Neuronal stem cell (in vitro differentiated cells): ENCODE data around the gene LMO4.

Experiments
- DNase-seq: peaks from one replicate; pipeline ENCODE4 v3.0.0-alpha.2; 2013; ENCODE audit warnings: low spot score
- H2AFZ ChIP-seq: one replicate; pipeline ENCODE4 v1.6.1; 2013; ENCODE audit warnings: mild to moderate bottlenecking, low read length, inconsistent platforms
- H2AK5ac ChIP-seq: 2 replicates; pipeline ENCODE4 v1.6.1; 2013; ENCODE audit warnings: low read depth, mild to moderate bottlenecking, inconsistent platforms, low read length, moderate library complexity, mixed read lengths
- H2BK120ac ChIP-seq: 2 replicates; pipeline ENCODE4 v1.6.1; 2013; ENCODE audit warnings: low read depth, mild to moderate bottlenecking, inconsistent platforms, low read length, moderate library complexity, mixed read lengths
- H2BK12ac ChIP-seq: one replicate; pipeline ENCODE4 v1.6.1; 2013; ENCODE audit warnings: low read length, inconsistent platforms
- H2BK15ac ChIP-seq: 2 replicates; pipeline ENCODE4 v1.6.1; 2013; ENCODE audit warnings: mild to moderate bottlenecking, low read length, inconsistent platforms, mixed read lengths
- H2BK5ac ChIP-seq: one replicate; pipeline ENCODE4 v1.6.1; 2013; ENCODE audit warnings: inconsistent platforms, mild to moderate bottlenecking, low read length, moderate library complexity
- H3K14ac ChIP-seq: one replicate; pipeline ENCODE4 v1.6.1; 2013; ENCODE audit warnings: low read length, inconsistent platforms
- H3K18ac ChIP-seq: 2 replicates; pipeline ENCODE4 v1.6.1; 2013; ENCODE audit warnings: low read length, inconsistent platforms
- H3K23ac ChIP-seq: 2 replicates; pipeline ENCODE4 v1.6.1; 2013; ENCODE audit warnings: low read depth, mild to moderate bottlenecking, mixed read lengths, low read length, inconsistent platforms; ENCODE audit not compliant: poor library complexity
- H3K27ac ChIP-seq: replicated peaks from 3 replicates; pipeline ENCODE4 v1.5.1; 2013; ENCODE audit warnings: low read length, inconsistent platforms
- H3K27me3 ChIP-seq, 3 experiments: 2 replicates each; pipeline ENCODE4 v1.6.1; 2013; ENCODE audit warnings: low read length in 3 of 3, mild to moderate bottlenecking in 2 of 3, inconsistent platforms in 1 of 3, low read depth in 1 of 3, mixed read lengths in 1 of 3, moderate library complexity in 1 of 3; ENCODE audit not compliant: control insufficient read depth in 3 of 3, insufficient read depth in 3 of 3
- H3K36me3 ChIP-seq, 2 donors: replicated peaks in 1 of 2; 2 replicates each; pipeline ENCODE4 v1.6.1; 2013; ENCODE audit warnings: low read length in 2 of 2; ENCODE audit not compliant: control insufficient read depth in 2 of 2, insufficient read depth in 2 of 2
- H3K4ac ChIP-seq: 2 replicates; pipeline ENCODE4 v1.6.1; 2013; ENCODE audit warnings: inconsistent platforms, mild to moderate bottlenecking, low read length, moderate library complexity
- H3K4me1 ChIP-seq, 2 donors: 1 replicate in 1 of 2; 2 replicates in 1 of 2; pipeline ENCODE4 v1.6.1; 2013; ENCODE audit warnings: low read length in 2 of 2, low read depth in 1 of 2; ENCODE audit not compliant: control insufficient read depth in 2 of 2, insufficient read depth in 1 of 2
- H3K4me2 ChIP-seq: one replicate; pipeline ENCODE4 v1.6.1; 2013; ENCODE audit warnings: mild to moderate bottlenecking, low read length, inconsistent platforms; ENCODE audit not compliant: insufficient read depth, poor library complexity, severe bottlenecking
- H3K4me3 ChIP-seq, 2 donors: 2 replicates each; pipeline ENCODE4 v1.5.1; 2013; ENCODE audit warnings: low read length in 2 of 2, mild to moderate bottlenecking in 2 of 2, inconsistent platforms in 1 of 2, moderate library complexity in 1 of 2
- H3K79me1 ChIP-seq: one replicate; pipeline ENCODE4 v1.6.1; 2013; ENCODE audit warnings: low read depth, mild to moderate bottlenecking, inconsistent platforms, low read length, moderate library complexity
- H3K9ac ChIP-seq: one replicate; pipeline ENCODE4 v1.6.1; 2013; ENCODE audit warnings: mild to moderate bottlenecking, low read depth, low read length, inconsistent platforms; ENCODE audit not compliant: poor library complexity
- H3K9me3 ChIP-seq, 2 donors: replicated peaks in 1 of 2; 2 replicates each; pipeline versions ENCODE3 to v1.6.1; 2013; ENCODE audit warnings: low read length in 2 of 2, mild to moderate bottlenecking in 2 of 2, inconsistent platforms in 1 of 2, low read depth in 1 of 2, mixed read lengths in 1 of 2, moderate library complexity in 1 of 2; ENCODE audit not compliant: control insufficient read depth in 2 of 2, insufficient read depth in 1 of 2
- H4K8ac ChIP-seq: one replicate; pipeline ENCODE4 v1.6.1; 2013; ENCODE audit warnings: low read depth, mild to moderate bottlenecking, inconsistent platforms, low read length, moderate library complexity
- H4K91ac ChIP-seq: one replicate; pipeline ENCODE4 v1.6.1; 2013; ENCODE audit warnings: low read length, low read depth, mild to moderate bottlenecking, inconsistent platforms; ENCODE audit not compliant: poor library complexity
- WGBS, 2 donors: extraction: QIAGEN DNeasy Blood & Tissue Kit; methylation state at CpG; one replicate each; pipeline ENCODE4 v1.1.7; 2013; ENCODE audit warnings: missing lambda C conversion rate in 2 of 2, mixed read lengths in 1 of 2; ENCODE audit not compliant: insufficient read length in 2 of 2, insufficient replicate concordance in 1 of 2; ENCODE audit errors: extremely low coverage in 2 of 2; 5-methylcytosine and 5-hydroxymethylcytosine counted together

The LMO4 gene

DNA sequence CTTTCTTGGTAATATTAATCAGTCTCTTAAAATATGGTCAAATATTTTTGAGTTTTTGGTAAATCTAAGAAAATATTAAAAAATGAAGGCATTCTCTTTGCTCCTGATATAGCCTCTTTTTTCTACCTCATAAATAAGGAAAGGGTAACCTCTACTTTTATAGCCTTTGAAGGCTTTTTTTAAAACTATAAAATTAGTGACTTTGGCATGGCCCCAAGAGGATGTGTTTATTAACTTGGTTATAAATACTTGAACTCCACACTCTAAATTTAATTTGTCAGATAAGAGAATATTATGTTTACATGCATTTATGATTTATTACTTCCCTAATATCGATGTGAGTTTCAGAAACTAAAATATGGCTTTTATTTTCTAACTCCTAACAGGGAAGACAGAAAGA lies 60.3 kb downstream of the LMO4 start:
- Histone ChIP-seq H3K36me3 (no peaks in the 10 kb centered on the region), H3K27me3 (no peaks in the 10 kb centered on the region), H3K4ac (no peak overlapping the region), H3K79me1 (no peaks in the 10 kb centered on the region), H3K18ac (no peak overlapping the region), H4K91ac (no peak overlapping the region), H2AK5ac (no peak overlapping the region), H3K4me3 (no peak overlapping the region), H2BK15ac (no peak overlapping the region), H3K14ac (no peak overlapping the region), H3K9ac (no peak overlapping the region), H3K4me2 (no peak overlapping the region), H4K8ac (no peak overlapping the region), H2BK120ac (no peak overlapping the region), H3K23ac (no peak overlapping the region), H3K4me1 (no peaks in the 10 kb centered on the region), H3K27ac (no peak overlapping the region), H2BK12ac (no peak overlapping the region), H2AFZ (no peak overlapping the region), H2BK5ac (no peak overlapping the region), H3K9me3 (no peaks in the 10 kb centered on the region)
- no CpG with 5 or more reads among the region's 1 CpG for WGBS, 2 donors
- no peak for DNase-seq

DNA sequence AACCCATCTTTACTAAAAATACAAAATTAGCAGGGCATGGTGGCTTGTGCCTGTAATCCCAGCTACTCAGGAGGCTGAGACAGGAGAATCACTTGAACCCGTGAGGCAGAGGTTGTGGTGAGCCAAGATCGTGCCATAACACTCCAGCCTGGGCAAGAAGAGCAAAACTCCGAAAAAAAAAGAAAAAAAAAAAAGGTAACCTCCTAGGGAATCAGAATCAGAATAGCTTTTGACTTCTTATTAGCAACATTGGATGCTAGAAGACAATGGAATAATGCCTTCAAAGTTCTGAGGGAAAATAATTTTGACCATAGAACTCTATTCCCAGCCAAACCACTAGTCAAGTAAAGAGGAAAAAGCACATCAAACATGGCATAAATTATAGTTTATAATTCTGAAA lies 60.9 kb downstream of the LMO4 start:
- H4K91ac ChIP-seq, result no peak overlapping the region

DNA sequence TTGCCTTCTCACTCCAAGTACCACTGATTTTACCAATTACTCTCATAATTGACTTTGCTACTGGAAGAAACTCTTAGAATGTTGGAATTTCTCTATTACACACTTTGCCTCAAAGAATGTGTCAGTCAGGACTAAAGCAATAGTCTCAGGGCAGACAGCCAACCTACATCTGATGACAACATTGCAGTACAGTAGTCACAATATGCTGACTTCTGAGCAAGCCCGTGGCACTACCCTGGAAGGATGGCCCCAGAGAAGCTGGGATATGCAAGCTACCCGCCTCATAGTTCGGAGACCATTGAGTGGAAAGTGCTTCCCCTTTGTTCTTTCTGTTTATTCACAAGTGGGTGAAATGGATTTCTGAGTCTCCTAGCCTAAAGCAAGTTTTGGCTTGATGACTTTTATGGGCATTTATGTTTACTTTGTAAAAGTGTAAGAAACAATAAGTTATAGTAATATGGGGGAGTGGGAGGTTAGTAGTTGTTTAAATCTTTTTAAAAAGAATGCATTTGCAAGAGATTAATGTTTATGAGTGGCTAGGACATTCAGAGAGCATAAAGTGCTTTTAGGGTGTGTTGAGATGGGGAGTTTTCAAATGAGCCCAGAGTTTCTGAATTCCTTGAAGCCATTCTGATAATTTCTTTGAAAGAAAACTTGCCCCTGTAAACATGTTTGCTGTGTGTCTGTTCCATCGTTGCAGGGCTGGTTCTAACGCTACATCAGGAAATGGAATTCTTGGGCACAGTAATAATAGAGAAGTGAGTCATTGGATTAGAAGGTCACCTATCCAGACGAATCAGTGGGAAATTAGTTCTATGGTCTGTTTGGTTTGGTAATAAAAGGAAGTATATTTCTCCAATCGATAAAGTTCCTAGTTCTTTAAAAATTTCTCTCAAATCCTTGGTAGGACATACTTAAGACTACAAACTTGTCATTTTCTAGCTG lies 63.8 kb downstream of the LMO4 start:
- no peak overlapping the region for H2BK5ac ChIP-seq
- no CpG with 5 or more reads among the region's 7 CpGs for WGBS, 2 donors
- no peak for DNase-seq

More for the DNA sequence above, 60.9 kb downstream of the LMO4 start:
- Histone ChIP-seq H4K8ac (no peak overlapping the region), H2BK12ac (no peak overlapping the region), H3K4me3 (no peak overlapping the region), H3K18ac (no peak overlapping the region), H3K23ac (no peak overlapping the region), H3K27me3 (no peaks in the 10 kb centered on the region), H2BK5ac (no peak overlapping the region), H3K9ac (no peak overlapping the region), H2BK120ac (no peak overlapping the region), H2BK15ac (no peak overlapping the region), H3K4ac (no peak overlapping the region), H2AFZ (no peak overlapping the region), H3K79me1 (no peaks in the 10 kb centered on the region), H3K27ac (no peak overlapping the region), H3K4me1 (peaks cover 0 to 2% of the 10 kb centered on the region in 2 donors), H3K36me3 (no peaks in the 10 kb centered on the region), H2AK5ac (no peak overlapping the region), H3K4me2 (no peak overlapping the region), H3K14ac (no peak overlapping the region), H3K9me3 (no peaks in the 10 kb centered on the region)
- no CpG with 5 or more reads among the region's 3 CpGs for WGBS, 2 donors
- DNase-seq, result no peak

DNA sequence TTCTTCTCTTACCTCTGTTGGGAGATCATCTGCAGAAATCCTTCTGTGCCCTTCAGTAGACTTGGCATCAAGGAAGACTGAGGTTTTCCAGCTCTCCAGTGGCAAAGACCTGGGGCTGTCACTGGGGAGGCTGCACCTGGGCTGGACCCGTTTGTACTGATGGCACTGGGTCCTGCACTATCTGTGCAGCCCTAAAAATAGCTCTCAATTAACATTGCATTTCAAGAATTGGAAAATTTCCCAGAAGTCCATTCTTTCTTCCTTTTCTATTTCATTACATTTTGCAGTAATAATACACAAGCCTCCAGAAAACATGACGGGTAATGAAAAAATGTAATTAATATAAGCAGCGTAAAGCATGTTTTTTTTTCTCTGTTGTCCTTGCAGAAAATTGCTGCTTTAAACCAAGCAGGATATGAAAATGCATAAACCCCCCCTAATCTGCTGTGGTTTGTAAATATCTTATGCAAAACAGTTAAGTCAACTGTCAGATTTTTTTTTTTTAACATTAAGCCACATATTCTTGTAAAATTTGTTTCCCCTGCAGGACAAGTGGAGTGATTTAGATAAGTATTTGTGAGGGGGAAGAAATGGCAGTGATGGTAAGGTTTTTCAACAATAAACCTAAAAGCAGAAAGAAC lies 64.9 kb downstream of the LMO4 start:
- Histone ChIP-seq H3K27me3 (no peaks in the 10 kb centered on the region), H2BK12ac (no peak overlapping the region), H3K9ac (no peak overlapping the region), H3K4me1 (peaks cover 0 to 7% of the 10 kb centered on the region in 2 donors), H3K4ac (no peak overlapping the region), H3K4me2 (no peak overlapping the region), H3K4me3 (no peak overlapping the region), H3K14ac (no peak overlapping the region), H3K18ac (no peak overlapping the region), H3K79me1 (no peaks in the 10 kb centered on the region), H2AFZ (no peak overlapping the region), H3K9me3 (no peaks in the 10 kb centered on the region), H2BK5ac (no peak overlapping the region), H2AK5ac (no peak overlapping the region), H3K23ac (no peak overlapping the region), H4K8ac (no peak overlapping the region), H3K27ac (no peak overlapping the region), H4K91ac (no peak overlapping the region), H3K36me3 (no peaks in the 10 kb centered on the region), H2BK120ac (no peak overlapping the region), H2BK15ac (no peak overlapping the region)
- WGBS, 2 donors, result no CpG with 5 or more reads among the region's 3 CpGs
- no peak for DNase-seq

More for the DNA sequence above, 63.8 kb downstream of the LMO4 start:
- Histone ChIP-seq H3K18ac (no peak overlapping the region), H2BK120ac (no peak overlapping the region), H4K91ac (no peak overlapping the region), H3K4me2 (no peak overlapping the region), H2BK15ac (no peak overlapping the region), H3K79me1 (no peaks in the 10 kb centered on the region), H3K9ac (no peak overlapping the region), H3K4me3 (no peak overlapping the region), H3K23ac (no peak overlapping the region), H3K4me1 (peaks cover 0 to 7% of the 10 kb centered on the region in 2 donors), H2AK5ac (no peak overlapping the region), H3K36me3 (no peaks in the 10 kb centered on the region), H3K9me3 (no peaks in the 10 kb centered on the region), H3K27me3 (no peaks in the 10 kb centered on the region), H3K14ac (no peak overlapping the region), H2AFZ (no peak overlapping the region), H4K8ac (no peak overlapping the region), H2BK12ac (no peak overlapping the region), H3K27ac (no peak overlapping the region), H3K4ac (no peak overlapping the region)
